Measurements from ENCODE around the gene KAZN. TPM values are rescaled to one million over a fixed set of nuclear protein-coding genes. Genes with fewer than 3 reads are reported as not detected.

The KAZN gene
- total RNA-seq, 1 donor from 2014 or later = 33.5 TPM

DNA sequence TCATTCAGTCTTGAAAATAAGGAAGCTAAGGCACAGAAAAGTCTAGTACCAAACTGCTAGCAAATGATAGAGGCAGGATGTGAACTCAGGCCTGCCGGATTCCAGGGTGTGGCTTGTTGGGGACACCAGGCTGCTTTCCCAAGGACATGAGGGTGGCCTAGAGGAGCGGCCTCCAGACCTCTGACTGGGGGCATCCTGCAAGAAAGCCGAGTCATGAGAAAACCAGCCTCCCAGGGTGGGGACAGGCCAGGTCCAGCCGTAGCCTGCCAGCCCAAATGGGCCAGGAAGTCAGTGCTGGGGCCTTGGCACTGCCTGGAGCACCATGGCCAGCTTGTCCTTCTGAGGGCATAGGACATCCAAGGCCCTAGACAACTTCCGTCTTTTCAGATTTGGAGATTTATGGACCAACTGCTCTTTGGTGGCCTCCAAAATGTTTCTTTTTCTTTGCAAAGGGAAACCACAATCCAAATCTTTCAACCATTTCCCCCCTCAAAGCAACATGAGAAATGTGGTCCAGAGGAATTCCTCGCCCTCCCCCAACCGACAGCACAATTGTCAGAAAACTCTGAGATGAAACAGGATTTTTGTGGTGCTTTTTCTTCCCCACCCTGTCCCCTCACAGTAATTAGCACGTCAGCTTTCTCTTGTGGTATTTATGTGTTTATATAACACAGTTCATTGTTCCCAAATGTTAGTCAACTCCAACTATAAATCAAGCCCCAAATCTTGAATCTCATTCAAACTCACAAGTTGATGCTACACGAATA lies 212.3 kb downstream of the KAZN start:
- Histone ChIP-seq H3K36me3 (no peaks in the 10 kb centered on the region), H3K9me3 (peaks cover 18% of the 10 kb centered on the region), H3K4me3 (no peak overlapping the region), H3K27ac (no peak overlapping the region), H3K27me3 (no peaks in the 10 kb centered on the region), H3K4me1 (peaks cover 11% of the 10 kb centered on the region)
- DNase-seq = no peak
- TF ChIP-seq CTCF (IDR thresholded peaks at IDR 0.05) = no peak
- ATAC-seq = no peak
- intact Hi-C loops (cut with DNase I) = no loop called here

DNA sequence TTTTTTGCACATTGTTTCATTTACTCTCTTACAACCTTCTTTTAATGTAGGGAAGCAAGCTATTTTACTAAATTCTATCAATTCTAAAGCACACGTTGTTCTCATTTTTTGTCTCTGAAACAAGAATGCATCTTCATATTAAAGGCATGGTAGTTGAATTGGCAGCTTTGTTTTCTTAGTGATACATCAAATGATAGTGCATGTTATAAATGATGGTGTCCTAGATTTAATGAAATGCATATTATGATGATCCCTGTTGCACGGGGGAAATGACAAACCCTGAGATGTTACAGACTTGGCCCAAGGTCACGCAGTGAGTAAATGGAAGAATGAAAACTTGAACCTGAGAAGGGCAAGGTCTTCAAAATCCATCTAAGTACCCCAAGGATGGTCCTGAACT lies 213.1 kb downstream of the KAZN start:
- no peak overlapping the region for H3K27ac ChIP-seq
- no peak overlapping the region for H3K4me3 ChIP-seq
- H3K9me3 ChIP-seq = peaks cover 11% of the 10 kb centered on the region
- ATAC-seq = no peak
- H3K36me3 ChIP-seq = no peaks in the 10 kb centered on the region
- peaks cover 11% of the 10 kb centered on the region for H3K4me1 ChIP-seq
- no peak for TF ChIP-seq CTCF (IDR thresholded peaks at IDR 0.05)
- intact Hi-C loops (cut with DNase I) = no loop called here
- no peaks in the 10 kb centered on the region for H3K27me3 ChIP-seq
- no peak for DNase-seq

DNA sequence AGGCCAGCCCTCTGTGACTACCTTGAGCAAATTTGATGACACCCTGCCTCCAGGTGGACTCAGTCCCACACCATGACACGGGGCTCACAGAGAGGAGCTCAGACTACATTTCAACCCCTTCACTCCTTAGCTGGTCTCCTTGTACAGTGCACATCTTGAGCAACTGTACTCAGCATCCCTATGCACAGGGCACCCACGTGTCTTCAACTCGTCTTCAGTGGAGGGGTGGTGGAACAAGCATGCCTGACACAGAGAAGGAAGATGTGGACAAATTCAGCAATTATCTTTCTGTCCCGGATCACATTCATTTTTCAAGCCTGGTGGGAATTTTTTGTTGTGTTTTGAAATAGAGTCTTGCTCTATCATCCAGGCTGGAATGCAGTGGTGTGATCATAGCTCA lies 213.7 kb downstream of the KAZN start:
- Histone ChIP-seq H3K4me1 (peaks cover 11% of the 10 kb centered on the region), H3K27ac (no peak overlapping the region), H3K36me3 (no peaks in the 10 kb centered on the region), H3K4me3 (no peak overlapping the region), H3K27me3 (no peaks in the 10 kb centered on the region), H3K9me3 (peaks cover 5% of the 10 kb centered on the region)
- ATAC-seq (no peak), DNase-seq (no peak)
- no peak for TF ChIP-seq CTCF (IDR thresholded peaks at IDR 0.05)
- intact Hi-C loops (cut with DNase I) = no loop called here

DNA sequence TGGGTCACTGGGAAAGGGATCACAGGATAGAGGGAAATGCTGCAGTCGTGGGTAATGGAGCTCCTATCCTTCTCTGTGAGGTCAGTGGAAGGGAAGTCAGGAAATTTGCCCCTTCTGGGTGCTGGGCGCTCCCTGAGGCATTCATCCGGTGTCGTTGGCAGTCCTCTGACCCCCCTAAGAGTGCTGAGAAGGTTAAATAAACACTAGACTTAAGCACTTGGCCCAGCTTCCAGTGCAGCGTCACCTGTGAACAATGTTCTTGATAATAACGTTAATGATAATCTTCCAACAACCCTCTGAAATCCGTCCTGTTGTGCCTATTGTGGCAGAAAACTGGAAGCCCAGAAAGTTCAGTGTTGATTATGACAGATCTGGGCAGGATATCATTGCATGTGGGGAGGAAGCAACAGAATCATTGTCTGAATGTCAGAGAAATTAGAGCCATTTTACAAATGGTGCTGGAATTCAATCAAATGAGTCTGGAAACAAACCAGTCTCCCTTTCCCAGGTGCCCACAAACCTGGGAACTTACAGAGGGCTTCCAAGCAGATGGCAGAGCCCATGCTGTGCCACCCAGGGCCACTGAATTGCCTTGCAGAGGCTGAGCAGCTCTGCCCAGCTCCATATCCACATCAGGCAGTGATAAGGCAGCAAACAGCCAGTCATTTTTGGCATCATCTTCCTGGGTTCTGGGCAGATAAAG lies 216.8 kb downstream of the KAZN start:
- H3K36me3 ChIP-seq = no peaks in the 10 kb centered on the region
- no peaks in the 10 kb centered on the region for H3K9me3 ChIP-seq
- H3K4me1 ChIP-seq = peaks cover 11% of the 10 kb centered on the region
- no peak overlapping the region for H3K27ac ChIP-seq
- TF ChIP-seq CTCF (IDR thresholded peaks at IDR 0.05) = no peak
- no peak for DNase-seq
- H3K27me3 ChIP-seq = no peaks in the 10 kb centered on the region
- no peak overlapping the region for H3K4me3 ChIP-seq
- intact Hi-C loops (cut with DNase I) = no loop called here
- ATAC-seq = peak; percentile 74

DNA sequence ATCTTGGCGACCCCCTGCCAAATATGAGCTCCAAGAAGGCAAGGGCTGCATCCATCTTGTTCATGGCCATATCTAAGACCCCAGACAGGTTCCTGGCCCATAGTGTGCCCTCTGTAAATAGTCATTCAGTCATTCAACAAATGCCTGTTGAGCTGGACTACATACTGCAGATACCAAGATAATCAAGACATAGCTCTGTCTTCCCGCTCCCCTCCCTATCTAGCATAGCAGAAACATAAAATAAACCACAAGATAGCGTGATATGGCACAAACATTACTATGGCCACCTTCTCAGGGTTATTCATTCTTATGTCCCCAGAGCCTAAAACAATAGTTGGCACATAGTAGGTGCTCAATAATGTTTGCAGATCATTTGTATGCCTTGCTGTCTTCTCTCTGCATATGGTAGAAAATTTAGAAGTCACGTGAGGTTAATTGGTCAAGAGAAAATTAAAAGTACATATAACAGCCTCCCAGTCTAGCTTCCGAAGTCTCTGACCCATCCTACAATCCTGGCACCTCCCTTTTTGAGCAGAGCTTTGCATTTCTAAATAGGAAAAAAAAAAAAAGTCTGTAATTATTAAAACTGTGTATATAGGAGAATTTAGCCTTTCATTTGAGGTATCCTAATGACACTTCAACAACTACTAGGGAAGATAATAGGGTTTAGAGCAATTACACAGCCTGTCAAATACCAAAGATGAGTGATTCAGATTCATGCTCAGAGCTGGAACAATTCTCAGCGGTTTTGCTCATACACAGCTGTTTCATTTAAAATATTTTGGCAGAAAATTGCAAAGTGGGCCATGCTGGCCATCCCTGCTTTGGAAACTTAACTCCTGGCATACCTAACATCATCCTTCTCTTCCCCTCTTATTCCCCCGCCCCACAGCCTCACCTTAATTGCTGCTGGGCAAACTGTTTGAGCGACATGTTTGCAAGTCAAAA lies 219.0 kb downstream of the KAZN start:
- Histone ChIP-seq H3K36me3 (no peaks in the 10 kb centered on the region), H3K4me3 (no peak overlapping the region), H3K27me3 (no peaks in the 10 kb centered on the region), H3K4me1 (peaks cover 11% of the 10 kb centered on the region), H3K27ac (no peak overlapping the region), H3K9me3 (no peaks in the 10 kb centered on the region)
- no peak for TF ChIP-seq CTCF (IDR thresholded peaks at IDR 0.05)
- DNase-seq (no peak), ATAC-seq (no peak)
- intact Hi-C loops (cut with DNase I) = no loop called here

Data from upper lobe of right lung (tissue), 1 donor.